T-helper 9 cell (primary cell): ENCODE measurements around the gene WNT10A.
"Not testable (repeated sequence)": the region's sequence is repeated elsewhere in the genome, so short reads cannot be mapped to it uniquely, and the experiment has no call there.

Source experiments
- DNase-seq: peaks from one replicate; pipeline ENCODE4 v3.0.0-alpha.2; 2020
- total RNA-seq, 2 donors: gene quantifications; one replicate each; lab custom pipeline; 2026; lab: John Stamatoyannopoulos, UW

The WNT10A gene
- total RNA-seq = 8.2 to 17.1 reads per million in 2 donors

GRCh38 chr2:218880102-218880858 is at the start of gene WNT10A:
Gene WNT10A (plus strand): TSS chr2:218880852. CDS start chr2:218880996, 144 bp downstream.
- peak; percentile 91 for DNase-seq

- DNase-seq = no peak
Measured at GRCh38 chr2:218831378-218831990, 49.2 kb upstream of the WNT10A start, which contains the start of gene PRKAG3. Gene PRKAG3 (minus strand): TSS chr2:218831803.

- no peak for DNase-seq
Measured at GRCh38 chr2:218832081-218832480, 48.6 kb upstream of the WNT10A start.

GRCh38 chr2:218832520-218832919 is 48.1 kb upstream of the WNT10A start:
- DNase-seq = no peak

- no peak for DNase-seq
Measured at GRCh38 chr2:218833023-218833609, 47.5 kb upstream of the WNT10A start.

- no peak for DNase-seq
Measured at GRCh38 chr2:218834685-218835084, 46.0 kb upstream of the WNT10A start.

GRCh38 chr2:218837495-218837894 is 43.2 kb upstream of the WNT10A start:
- no peak for DNase-seq

- DNase-seq = no peak
Measured at GRCh38 chr2:218839430-218839829, 41.2 kb upstream of the WNT10A start.

GRCh38 chr2:218839888-218840287 is 40.8 kb upstream of the WNT10A start:
- DNase-seq = no peak

GRCh38 chr2:218844334-218844733 is 36.3 kb upstream of the WNT10A start:
- not testable (repeated sequence) for DNase-seq

GRCh38 chr2:218846963-218847362 is 33.7 kb upstream of the WNT10A start:
- not testable (repeated sequence) for DNase-seq

- DNase-seq = no peak
Measured at GRCh38 chr2:218849721-218850120, 30.9 kb upstream of the WNT10A start.

- DNase-seq = no peak
Measured at GRCh38 chr2:218850796-218851195, 29.9 kb upstream of the WNT10A start.

- no peak for DNase-seq
Measured at GRCh38 chr2:218851286-218851685, 29.4 kb upstream of the WNT10A start.

GRCh38 chr2:218852911-218853667 is 27.6 kb upstream of the WNT10A start:
- DNase-seq = peak; percentile 64

- no peak for DNase-seq
Measured at GRCh38 chr2:218853766-218854165, 26.9 kb upstream of the WNT10A start.

GRCh38 chr2:218854860-218855259 is 25.8 kb upstream of the WNT10A start:
- DNase-seq = no peak

GRCh38 chr2:218855305-218856166 is 25.1 kb upstream of the WNT10A start:
- no peak for DNase-seq

GRCh38 chr2:218856167-218856895 is 24.3 kb upstream of the WNT10A start:
- DNase-seq = no peak

- DNase-seq = no peak
Measured at GRCh38 chr2:218856896-218857243, 23.8 kb upstream of the WNT10A start.

- no peak for DNase-seq
Measured at GRCh38 chr2:218857371-218858137, 23.1 kb upstream of the WNT10A start.
